ENCODE results near the gene TGFB2.

TGFB2 gene

DNA sequence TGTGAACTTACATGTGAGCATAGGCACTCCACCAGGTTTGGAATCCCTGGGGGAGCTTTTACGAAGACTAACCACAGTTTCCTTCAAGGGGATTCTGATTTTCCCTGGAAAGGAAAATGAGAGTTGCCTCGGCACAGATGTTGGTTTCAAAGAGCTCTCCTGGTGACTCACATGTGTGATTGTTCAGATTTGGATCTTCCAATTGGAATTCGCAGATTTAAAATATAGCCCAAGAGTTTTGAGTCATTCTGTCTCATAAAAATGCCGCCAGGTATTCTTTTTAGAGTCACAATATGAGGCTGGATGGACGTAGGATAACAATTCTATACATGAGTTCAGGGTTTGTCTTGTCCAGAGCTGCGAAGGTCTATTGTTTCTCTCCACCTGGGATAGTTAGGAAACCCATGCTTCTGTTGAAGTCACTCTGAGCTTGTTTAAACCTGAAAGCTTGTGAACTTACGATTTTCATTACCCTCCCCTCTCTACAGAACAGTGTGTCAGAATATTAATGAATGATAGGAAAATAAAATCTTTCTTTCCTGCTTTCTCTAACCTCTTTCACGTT is 64.9 kb downstream of the TGFB2 start:
- no peak for TF ChIP-seq EZH2 (IDR thresholded peaks at IDR 0.05; ENCODE audit: borderline replicate concordance, low read depth, low read length, severe bottlenecking)
- TF ChIP-seq, protein P1, sequence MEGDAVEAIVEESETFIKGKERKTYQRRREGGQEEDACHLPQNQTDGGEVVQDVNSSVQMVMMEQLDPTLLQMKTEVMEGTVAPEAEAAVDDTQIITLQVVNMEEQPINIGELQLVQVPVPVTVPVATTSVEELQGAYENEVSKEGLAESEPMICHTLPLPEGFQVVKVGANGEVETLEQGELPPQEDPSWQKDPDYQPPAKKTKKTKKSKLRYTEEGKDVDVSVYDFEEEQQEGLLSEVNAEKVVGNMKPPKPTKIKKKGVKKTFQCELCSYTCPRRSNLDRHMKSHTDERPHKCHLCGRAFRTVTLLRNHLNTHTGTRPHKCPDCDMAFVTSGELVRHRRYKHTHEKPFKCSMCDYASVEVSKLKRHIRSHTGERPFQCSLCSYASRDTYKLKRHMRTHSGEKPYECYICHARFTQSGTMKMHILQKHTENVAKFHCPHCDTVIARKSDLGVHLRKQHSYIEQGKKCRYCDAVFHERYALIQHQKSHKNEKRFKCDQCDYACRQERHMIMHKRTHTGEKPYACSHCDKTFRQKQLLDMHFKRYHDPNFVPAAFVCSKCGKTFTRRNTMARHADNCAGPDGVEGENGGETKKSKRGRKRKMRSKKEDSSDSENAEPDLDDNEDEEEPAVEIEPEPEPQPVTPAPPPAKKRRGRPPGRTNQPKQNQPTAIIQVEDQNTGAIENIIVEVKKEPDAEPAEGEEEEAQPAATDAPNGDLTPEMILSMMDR (IDR thresholded peaks at IDR 0.05; ENCODE audit: borderline replicate concordance, extremely low read depth, low read length, poor library complexity, severe bottlenecking), result no peak
- Histone ChIP-seq H3K27me3 (ENCODE audit: insufficient read depth, low read length, poor library complexity) (no peaks in the 10 kb centered on the region), H3K4me1 (ENCODE audit: insufficient read depth, low read length) (no peaks in the 10 kb centered on the region), H3K79me2 (ENCODE audit: insufficient read depth, low read length) (no peaks in the 10 kb centered on the region), H3K9ac (ENCODE audit: low read depth, low read length) (no peak overlapping the region), H2AFZ (ENCODE audit: low read depth, low read length) (no peak overlapping the region), H4K20me1 (ENCODE audit: insufficient read depth, low read length) (no peaks in the 10 kb centered on the region), H3K9me3 (ENCODE audit: insufficient read depth, low read length, severe bottlenecking) (no peaks in the 10 kb centered on the region), H3K36me3 (ENCODE audit: insufficient read depth, low read length) (no peaks in the 10 kb centered on the region), H3K4me2 (ENCODE audit: insufficient read depth, low read length) (no peak overlapping the region), H3K27ac (ENCODE audit: low read length) (no peak overlapping the region), H3K4me3 (ENCODE audit: low read depth in 1 of 2, low read length in 2 of 2) (no peak overlapping the region)
- ATAC-seq (ENCODE audit: insufficient read depth, low read depth) (no peak), DNase-seq (no peak)

- no peaks in the 10 kb centered on the region for H3K9me3 ChIP-seq (ENCODE audit: insufficient read depth, low read length, severe bottlenecking)
- no peaks in the 10 kb centered on the region for H4K20me1 ChIP-seq (ENCODE audit: insufficient read depth, low read length)
- no peaks in the 10 kb centered on the region for H3K27me3 ChIP-seq (ENCODE audit: insufficient read depth, low read length, poor library complexity)
- H3K27ac ChIP-seq (ENCODE audit: low read length), result no peak overlapping the region
- H3K4me3 ChIP-seq (ENCODE audit: low read depth in 1 of 2, low read length in 2 of 2), result no peak overlapping the region
- no peaks in the 10 kb centered on the region for H3K79me2 ChIP-seq (ENCODE audit: insufficient read depth, low read length)
- no peak overlapping the region for H3K9ac ChIP-seq (ENCODE audit: low read depth, low read length)
- DNase-seq (no peak), ATAC-seq (ENCODE audit: insufficient read depth, low read depth) (no peak)
- H3K36me3 ChIP-seq (ENCODE audit: insufficient read depth, low read length), result no peaks in the 10 kb centered on the region
- no peaks in the 10 kb centered on the region for H3K4me1 ChIP-seq (ENCODE audit: insufficient read depth, low read length)
- no peak overlapping the region for H3K4me2 ChIP-seq (ENCODE audit: insufficient read depth, low read length)
- no peak overlapping the region for H2AFZ ChIP-seq (ENCODE audit: low read depth, low read length)
- TF ChIP-seq EZH2 (IDR thresholded peaks at IDR 0.05; ENCODE audit: borderline replicate concordance, low read depth, low read length, severe bottlenecking), result no peak
- TF ChIP-seq, protein P1 (IDR thresholded peaks at IDR 0.05; ENCODE audit: borderline replicate concordance, extremely low read depth, low read length, poor library complexity, severe bottlenecking), result no peak
Observed at GRCh38 chr1:218411101-218411500, 66.0 kb downstream of the TGFB2 start.

GRCh38 chr1:218412171-218412570 is 67.0 kb downstream of the TGFB2 start:
- H3K4me3 ChIP-seq (ENCODE audit: low read depth in 1 of 2, low read length in 2 of 2), result no peak overlapping the region
- no peaks in the 10 kb centered on the region for H3K4me1 ChIP-seq (ENCODE audit: insufficient read depth, low read length)
- no peaks in the 10 kb centered on the region for H3K27me3 ChIP-seq (ENCODE audit: insufficient read depth, low read length, poor library complexity)
- no peak overlapping the region for H2AFZ ChIP-seq (ENCODE audit: low read depth, low read length)
- ATAC-seq (ENCODE audit: insufficient read depth, low read depth) (no peak), DNase-seq (no peak)
- H3K79me2 ChIP-seq (ENCODE audit: insufficient read depth, low read length), result no peaks in the 10 kb centered on the region
- H3K9me3 ChIP-seq (ENCODE audit: insufficient read depth, low read length, severe bottlenecking), result no peaks in the 10 kb centered on the region
- H3K27ac ChIP-seq (ENCODE audit: low read length), result no peak overlapping the region
- no peaks in the 10 kb centered on the region for H4K20me1 ChIP-seq (ENCODE audit: insufficient read depth, low read length)
- TF ChIP-seq EZH2 (IDR thresholded peaks at IDR 0.05; ENCODE audit: borderline replicate concordance, low read depth, low read length, severe bottlenecking), result no peak
- TF ChIP-seq, protein P1 (IDR thresholded peaks at IDR 0.05; ENCODE audit: borderline replicate concordance, extremely low read depth, low read length, poor library complexity, severe bottlenecking), result no peak
- no peaks in the 10 kb centered on the region for H3K36me3 ChIP-seq (ENCODE audit: insufficient read depth, low read length)
- H3K4me2 ChIP-seq (ENCODE audit: insufficient read depth, low read length), result no peak overlapping the region
- H3K9ac ChIP-seq (ENCODE audit: low read depth, low read length), result no peak overlapping the region

DNA sequence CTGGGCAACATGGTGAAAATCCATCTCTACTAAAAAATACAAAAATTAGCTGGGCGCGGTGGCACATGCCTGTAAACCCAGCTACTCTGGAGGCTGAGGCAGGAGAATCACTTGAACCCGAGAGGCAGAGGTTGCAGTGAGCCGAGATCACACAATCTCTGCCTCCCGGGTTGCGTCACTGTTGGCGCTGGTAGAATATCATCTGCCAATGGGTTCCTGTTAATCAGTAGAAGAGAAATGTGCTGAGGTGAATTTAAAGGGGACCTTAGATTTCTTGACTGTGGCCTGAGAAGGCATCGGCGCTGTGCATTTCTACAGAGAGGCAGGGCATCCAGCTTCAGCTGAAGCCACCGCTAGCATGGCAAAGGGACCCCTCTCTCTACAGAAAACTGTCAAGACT is 68.0 kb downstream of the TGFB2 start:
- H3K79me2 ChIP-seq (ENCODE audit: insufficient read depth, low read length), result no peaks in the 10 kb centered on the region

More for the DNA sequence above, 68.0 kb downstream of the TGFB2 start:
- H3K9me3 ChIP-seq (ENCODE audit: insufficient read depth, low read length, severe bottlenecking), result no peaks in the 10 kb centered on the region
- TF ChIP-seq, protein P1 (IDR thresholded peaks at IDR 0.05; ENCODE audit: borderline replicate concordance, extremely low read depth, low read length, poor library complexity, severe bottlenecking), result no peak
- TF ChIP-seq EZH2 (IDR thresholded peaks at IDR 0.05; ENCODE audit: borderline replicate concordance, low read depth, low read length, severe bottlenecking), result no peak
- no peak overlapping the region for H3K9ac ChIP-seq (ENCODE audit: low read depth, low read length)
- H3K27me3 ChIP-seq (ENCODE audit: insufficient read depth, low read length, poor library complexity), result no peaks in the 10 kb centered on the region
- H2AFZ ChIP-seq (ENCODE audit: low read depth, low read length), result no peak overlapping the region
- ATAC-seq (ENCODE audit: insufficient read depth, low read depth), result no peak
- no peaks in the 10 kb centered on the region for H4K20me1 ChIP-seq (ENCODE audit: insufficient read depth, low read length)
- no peaks in the 10 kb centered on the region for H3K36me3 ChIP-seq (ENCODE audit: insufficient read depth, low read length)
- no peak overlapping the region for H3K27ac ChIP-seq (ENCODE audit: low read length)
- no peak overlapping the region for H3K4me3 ChIP-seq (ENCODE audit: low read depth in 1 of 2, low read length in 2 of 2)
- DNase-seq, result no peak
- H3K4me2 ChIP-seq (ENCODE audit: insufficient read depth, low read length), result no peak overlapping the region
- no peaks in the 10 kb centered on the region for H3K4me1 ChIP-seq (ENCODE audit: insufficient read depth, low read length)

Data from DND-41 (cell line).